ENCODE results near the gene HSPA4L.

- TF ChIP-seq CTCF (conservative IDR thresholded peaks at IDR 0.05; ENCODE audit: low read depth, low read length) = no peak
- no peak for TF ChIP-seq EZH2 (IDR thresholded peaks at IDR 0.05; ENCODE audit: borderline replicate concordance, low read depth, low read length, poor library complexity, severe bottlenecking)
Measured at GRCh38 chr4:127852661-127853060, 70.5 kb downstream of the HSPA4L start.

All from A673 (cell line).